Stimulated activated CD8-positive, alpha-beta memory T cell treated with anti-CD3 and anti-CD28 coated beads, Interleukin-7, amount 100 ng/mL, for 4 hours (primary cell): ENCODE results near the gene ZNF467.

Experiments
- DNase-seq, 2 donors: peaks; one replicate each; pipeline ENCODE4 v3.0.0-alpha.2; 2020; ENCODE audit warnings: low read depth in 2 of 2

ZNF467 gene

GRCh38 chr7:149808311-149808710 is 34.9 kb upstream of the ZNF467 start:
- no peak for DNase-seq

- no peak for DNase-seq
Observed at GRCh38 chr7:149806726-149807125, 33.3 kb upstream of the ZNF467 start.

- no peak for DNase-seq
Observed at GRCh38 chr7:149804106-149804505, 30.7 kb upstream of the ZNF467 start.

GRCh38 chr7:149803551-149804074 is 30.2 kb upstream of the ZNF467 start:
- no peak for DNase-seq

- DNase-seq: no peak
Observed at GRCh38 chr7:149802966-149803365, 29.6 kb upstream of the ZNF467 start.

- DNase-seq: no peak
Observed at GRCh38 chr7:149801816-149802215, 28.4 kb upstream of the ZNF467 start.

GRCh38 chr7:149801002-149801566 is 27.7 kb upstream of the ZNF467 start:
- no peak for DNase-seq

- no peak for DNase-seq
Observed at GRCh38 chr7:149800169-149800555, 26.8 kb upstream of the ZNF467 start.

- peak; percentile 21 to 29 for DNase-seq
Observed at GRCh38 chr7:149799397-149800168, 26.2 kb upstream of the ZNF467 start.

GRCh38 chr7:149797771-149798170 is 24.4 kb upstream of the ZNF467 start:
- DNase-seq: no peak

GRCh38 chr7:149796287-149796860 is 23.0 kb upstream of the ZNF467 start:
- no peak for DNase-seq

GRCh38 chr7:149795126-149795525 is 21.7 kb upstream of the ZNF467 start:
- no peak for DNase-seq

- no peak for DNase-seq
Observed at GRCh38 chr7:149794661-149795060, 21.3 kb upstream of the ZNF467 start.

GRCh38 chr7:149793261-149793660 is 19.9 kb upstream of the ZNF467 start:
- no peak for DNase-seq

- no peak for DNase-seq
Observed at GRCh38 chr7:149792220-149792595, 18.8 kb upstream of the ZNF467 start.

- no peak for DNase-seq
Observed at GRCh38 chr7:149791411-149792219, 18.2 kb upstream of the ZNF467 start.

GRCh38 chr7:149790754-149791360 is 17.5 kb upstream of the ZNF467 start:
- DNase-seq: no peak

GRCh38 chr7:149790146-149790548 is 16.8 kb upstream of the ZNF467 start:
- no peak for DNase-seq

GRCh38 chr7:149789101-149789500 is 15.7 kb upstream of the ZNF467 start:
- DNase-seq: no peak

GRCh38 chr7:149788300-149788851 is 15.0 kb upstream of the ZNF467 start:
- DNase-seq: no peak
